Loucy (cell line): ENCODE results near the gene LRRK1.

Experiments
- EZH2phosphoT487 ChIP-seq: fragments of 200-600 bp; IDR thresholded peaks from 2 replicates; pipeline ENCODE4 v1.6.1; 2018; ENCODE audit warnings: antibody characterized with exemption, mild to moderate bottlenecking, moderate library complexity, borderline replicate concordance
- TF ChIP-seq, protein P1 (sequence below): fragments of 200-600 bp; sonication (generic); conservative IDR thresholded peaks from 2 replicates; pipeline ENCODE4 v1.5.1; 2014; ENCODE audit warnings: mild to moderate bottlenecking, antibody characterized with exemption, low read length

DNA sequence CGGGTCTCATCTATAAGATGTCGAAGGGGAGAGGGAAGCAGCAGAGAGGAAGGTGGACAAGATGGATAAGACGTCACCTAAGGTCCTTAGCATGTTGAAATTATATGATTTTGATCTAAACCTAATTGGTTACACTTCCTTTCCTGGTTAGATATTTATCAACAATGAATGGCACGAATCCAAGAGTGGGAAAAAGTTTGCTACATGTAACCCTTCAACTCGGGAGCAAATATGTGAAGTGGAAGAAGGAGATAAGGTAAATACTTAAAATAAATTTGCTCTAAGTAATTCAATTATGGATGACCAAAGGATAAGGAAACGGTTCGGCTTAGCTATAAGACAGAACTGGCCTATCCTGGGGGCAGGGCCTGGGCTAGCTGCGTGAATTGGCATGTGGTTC, 34.0 kb upstream of the LRRK1 start:
- no peak for TF ChIP-seq EZH2phosphoT487
- TF ChIP-seq, protein P1, sequence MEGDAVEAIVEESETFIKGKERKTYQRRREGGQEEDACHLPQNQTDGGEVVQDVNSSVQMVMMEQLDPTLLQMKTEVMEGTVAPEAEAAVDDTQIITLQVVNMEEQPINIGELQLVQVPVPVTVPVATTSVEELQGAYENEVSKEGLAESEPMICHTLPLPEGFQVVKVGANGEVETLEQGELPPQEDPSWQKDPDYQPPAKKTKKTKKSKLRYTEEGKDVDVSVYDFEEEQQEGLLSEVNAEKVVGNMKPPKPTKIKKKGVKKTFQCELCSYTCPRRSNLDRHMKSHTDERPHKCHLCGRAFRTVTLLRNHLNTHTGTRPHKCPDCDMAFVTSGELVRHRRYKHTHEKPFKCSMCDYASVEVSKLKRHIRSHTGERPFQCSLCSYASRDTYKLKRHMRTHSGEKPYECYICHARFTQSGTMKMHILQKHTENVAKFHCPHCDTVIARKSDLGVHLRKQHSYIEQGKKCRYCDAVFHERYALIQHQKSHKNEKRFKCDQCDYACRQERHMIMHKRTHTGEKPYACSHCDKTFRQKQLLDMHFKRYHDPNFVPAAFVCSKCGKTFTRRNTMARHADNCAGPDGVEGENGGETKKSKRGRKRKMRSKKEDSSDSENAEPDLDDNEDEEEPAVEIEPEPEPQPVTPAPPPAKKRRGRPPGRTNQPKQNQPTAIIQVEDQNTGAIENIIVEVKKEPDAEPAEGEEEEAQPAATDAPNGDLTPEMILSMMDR, result no peak
